ENCODE measurements around the gene STMN3. TPM values are rescaled to one million over a fixed set of nuclear protein-coding genes. Genes with fewer than 3 reads are reported as not detected.
A peak's percentile ranks its signal among the peaks of the same experiment; 100 is the strongest.

The STMN3 gene
- 4.3 TPM for total RNA-seq
- long read RNA-seq, transcript STMN3-201 (5 exons, 2,255 nt): major isoform, 14 of 25 reads
- long read RNA-seq, partial matches to known transcripts: 0 of 25 reads
- long read RNA-seq, other reads (novel, unspliced or antisense): 11 of 25 reads

- DNase-seq (peak; percentile 92), ATAC-seq (ENCODE audit: poor library complexity) (peak; percentile 75)
- intact Hi-C loops (cut with DNase I): no loop called here
These were observed at the start of gene STMN3 for GRCh38 chr20:63653041-63653973. Gene STMN3 (minus strand): TSS chr20:63653424. CDS start chr20:63653345, 79 bp downstream.

DNA sequence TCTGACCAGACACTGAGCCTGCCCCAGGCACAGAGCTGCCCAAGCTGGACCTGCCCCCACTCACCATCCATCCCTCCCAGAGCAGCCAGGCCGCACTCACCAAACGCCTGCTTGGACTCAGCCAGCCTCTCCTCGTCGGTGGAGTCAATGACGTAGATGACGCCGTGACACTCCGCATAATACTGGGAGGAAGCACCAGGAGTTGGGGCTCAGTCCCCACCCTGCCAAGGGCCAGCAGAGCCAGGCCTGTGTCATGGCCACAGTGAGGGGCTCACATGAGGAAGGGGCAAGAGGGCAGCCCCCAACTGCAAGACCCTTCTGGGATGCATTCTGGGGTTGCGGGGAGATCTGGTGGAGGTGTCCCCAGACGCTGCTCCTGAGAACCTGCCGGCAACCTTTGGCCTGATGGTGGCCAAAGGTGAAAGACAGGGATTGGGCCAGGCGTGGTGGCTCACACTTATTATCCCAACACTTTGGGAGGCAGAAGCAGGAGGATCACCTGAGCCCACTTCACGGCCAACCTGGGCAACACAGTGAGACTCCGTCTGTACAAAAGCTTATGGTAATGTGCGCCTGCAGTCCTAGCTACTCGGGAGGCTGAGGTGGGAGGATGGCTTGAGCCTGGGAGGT lies 48.9 kb upstream of the STMN3 start:
- no peak for ATAC-seq (ENCODE audit: poor library complexity)
- peak; percentile 35 for DNase-seq
- intact Hi-C loops (cut with DNase I): no loop called here

DNA sequence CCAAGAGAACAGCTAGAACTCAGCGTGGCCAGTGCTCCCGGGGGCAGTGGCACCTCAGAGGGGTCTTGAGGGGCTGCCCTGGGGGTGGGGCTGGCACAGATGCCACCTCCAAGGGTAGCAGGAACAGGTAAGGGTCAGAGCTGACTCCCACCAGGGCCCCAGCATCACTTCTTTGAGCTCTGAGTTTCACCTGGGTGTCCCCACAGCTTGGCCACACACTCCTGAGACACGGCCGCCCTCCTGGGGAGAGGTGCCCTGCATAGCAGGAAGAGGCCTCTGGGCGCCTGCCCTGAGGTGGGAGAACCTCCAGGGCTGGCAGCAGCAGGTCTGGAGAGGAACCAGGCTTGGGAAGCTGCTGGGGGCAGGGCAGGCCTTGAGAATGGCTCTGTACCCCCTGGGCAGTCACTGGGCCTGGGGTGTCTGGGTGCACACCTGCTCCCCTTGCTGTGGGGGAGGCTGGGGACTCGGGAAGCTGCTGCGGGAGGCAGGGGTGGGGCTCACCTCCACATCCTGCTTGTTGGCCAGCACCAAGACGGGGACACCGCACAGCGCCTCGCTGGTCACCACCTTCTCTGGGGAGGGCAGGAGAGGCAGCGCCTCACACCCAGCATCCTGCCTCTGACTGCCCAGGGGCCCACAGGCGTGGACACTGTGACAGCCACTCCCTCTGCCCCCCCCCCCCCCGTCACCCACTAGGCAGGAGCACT lies 48.3 kb upstream of the STMN3 start:
- no peak for ATAC-seq (ENCODE audit: poor library complexity)
- peak; percentile 39 for DNase-seq
- intact Hi-C loops (cut with DNase I): no loop called here

DNA sequence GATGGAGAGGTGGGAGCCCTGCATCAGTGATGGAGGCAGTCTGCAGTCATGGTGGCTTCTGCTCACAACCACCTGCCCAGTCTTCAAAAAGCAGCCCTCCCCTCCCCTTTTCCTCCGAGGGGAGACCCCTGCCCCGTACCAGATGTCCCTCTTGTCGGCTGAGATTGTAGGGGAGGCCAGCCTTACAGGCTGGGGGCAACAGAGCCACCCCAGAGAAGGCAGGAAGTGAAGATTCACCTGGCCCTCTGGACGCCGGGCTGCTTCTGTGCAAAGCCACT lies 47.8 kb upstream of the STMN3 start:
- DNase-seq (no peak), ATAC-seq (ENCODE audit: poor library complexity) (no peak)
- intact Hi-C loops (cut with DNase I): no loop called here

- peak; percentile 40 for DNase-seq
- intact Hi-C loops (cut with DNase I): no loop called here
These were observed 47.2 kb upstream of the STMN3 start for GRCh38 chr20:63700199-63701050.

DNA sequence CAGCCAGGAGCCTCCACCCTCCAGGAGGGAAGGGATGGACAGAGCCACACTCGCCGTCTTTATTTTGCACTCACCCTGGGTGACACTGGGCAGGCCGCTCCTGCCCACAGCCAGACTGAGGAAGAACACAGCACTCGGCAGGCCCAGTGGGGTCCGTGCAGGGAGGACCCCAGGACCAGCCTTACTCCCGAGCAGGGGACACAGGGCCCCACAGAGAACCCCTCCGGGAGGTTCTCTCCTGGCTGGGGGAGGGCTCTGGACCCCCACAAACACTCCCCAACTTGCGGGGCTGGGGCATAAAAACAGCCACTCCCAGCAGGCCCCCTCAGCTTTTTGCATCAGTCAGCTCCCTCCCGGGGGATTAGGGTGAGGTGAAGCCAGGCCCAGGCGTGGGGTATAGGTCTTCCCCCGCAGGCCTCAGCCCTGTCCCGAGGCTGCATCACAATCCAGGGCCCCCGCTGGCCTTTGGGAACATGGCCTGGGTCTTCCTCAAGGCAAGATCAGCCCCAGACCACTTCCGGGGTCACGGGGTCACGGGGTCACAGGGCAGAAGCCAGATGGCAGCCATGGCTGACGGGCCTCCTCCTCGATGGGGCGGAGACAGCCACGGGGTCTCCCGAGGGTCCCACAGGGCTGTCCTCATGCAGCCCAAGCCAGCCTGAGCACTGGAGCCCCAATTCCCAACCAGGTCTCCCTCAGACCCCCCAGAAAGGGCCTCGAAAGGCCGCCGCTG lies 46.4 kb upstream of the STMN3 start:
- ATAC-seq (ENCODE audit: poor library complexity) (no peak), DNase-seq (peak; percentile 39)
- intact Hi-C loops (cut with DNase I): no loop called here

More at GRCh38 chr20:63700199-63701050, 47.2 kb upstream of the STMN3 start:
- ATAC-seq (ENCODE audit: poor library complexity): no peak

GRCh38 chr20:63698739-63699465 lies 45.7 kb upstream of the STMN3 start:
- intact Hi-C loops (cut with DNase I): no loop called here
- ATAC-seq (ENCODE audit: poor library complexity) (no peak), DNase-seq (peak; percentile 63)

DNA sequence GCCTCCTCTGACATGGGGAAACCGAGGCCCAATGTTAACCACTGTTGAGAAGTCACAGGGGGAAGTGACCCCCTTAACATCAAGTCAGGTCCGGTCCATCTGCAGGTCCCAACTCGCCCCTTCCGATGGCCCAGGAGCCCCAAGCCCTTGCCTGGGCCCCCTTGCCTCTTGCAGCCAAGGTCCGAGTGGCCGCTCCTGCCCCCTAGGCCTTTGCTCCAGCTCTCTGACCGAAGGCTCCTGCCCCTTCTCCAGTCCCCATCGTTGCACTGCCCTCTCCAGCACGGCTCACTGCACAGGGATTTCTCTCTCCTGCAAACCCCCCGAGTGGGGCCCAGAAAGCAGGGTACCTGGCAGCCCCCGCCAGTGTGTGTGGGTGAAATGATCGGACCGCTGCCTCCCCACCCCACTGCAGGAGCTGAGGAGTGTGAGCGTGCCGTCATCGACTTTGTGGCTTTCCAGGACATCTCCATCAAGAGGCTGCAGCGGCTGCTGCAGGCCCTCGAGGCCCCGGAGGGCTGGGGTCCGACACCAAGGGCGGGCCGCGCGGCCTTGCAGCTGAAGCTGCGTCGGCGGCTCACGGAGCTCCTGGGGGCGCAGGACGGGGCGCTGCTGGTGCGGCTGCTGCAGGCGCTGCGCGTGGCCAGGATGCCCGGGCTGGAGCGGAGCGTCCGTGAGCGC lies 44.8 kb upstream of the STMN3 start:
- intact Hi-C loops (cut with DNase I): no loop called here
- DNase-seq (peak; percentile 40), ATAC-seq (ENCODE audit: poor library complexity) (no peak)

DNA sequence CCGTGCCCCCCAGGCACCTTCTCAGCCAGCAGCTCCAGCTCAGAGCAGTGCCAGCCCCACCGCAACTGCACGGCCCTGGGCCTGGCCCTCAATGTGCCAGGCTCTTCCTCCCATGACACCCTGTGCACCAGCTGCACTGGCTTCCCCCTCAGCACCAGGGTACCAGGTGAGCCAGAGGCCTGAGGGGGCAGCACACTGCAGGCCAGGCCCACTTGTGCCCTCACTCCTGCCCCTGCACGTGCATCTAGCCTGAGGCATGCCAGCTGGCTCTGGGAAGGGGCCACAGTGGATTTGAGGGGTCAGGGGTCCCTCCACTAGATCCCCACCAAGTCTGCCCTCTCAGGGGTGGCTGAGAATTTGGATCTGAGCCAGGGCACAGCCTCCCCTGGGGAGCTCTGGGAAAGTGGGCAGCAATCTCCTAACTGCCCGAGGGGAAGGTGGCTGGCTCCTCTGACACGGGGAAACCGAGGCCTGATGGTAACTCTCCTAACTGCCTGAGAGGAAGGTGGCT lies 44.2 kb upstream of the STMN3 start:
- peak; percentile 40 for DNase-seq
- intact Hi-C loops (cut with DNase I): no loop called here
- ATAC-seq (ENCODE audit: poor library complexity): no peak

DNA sequence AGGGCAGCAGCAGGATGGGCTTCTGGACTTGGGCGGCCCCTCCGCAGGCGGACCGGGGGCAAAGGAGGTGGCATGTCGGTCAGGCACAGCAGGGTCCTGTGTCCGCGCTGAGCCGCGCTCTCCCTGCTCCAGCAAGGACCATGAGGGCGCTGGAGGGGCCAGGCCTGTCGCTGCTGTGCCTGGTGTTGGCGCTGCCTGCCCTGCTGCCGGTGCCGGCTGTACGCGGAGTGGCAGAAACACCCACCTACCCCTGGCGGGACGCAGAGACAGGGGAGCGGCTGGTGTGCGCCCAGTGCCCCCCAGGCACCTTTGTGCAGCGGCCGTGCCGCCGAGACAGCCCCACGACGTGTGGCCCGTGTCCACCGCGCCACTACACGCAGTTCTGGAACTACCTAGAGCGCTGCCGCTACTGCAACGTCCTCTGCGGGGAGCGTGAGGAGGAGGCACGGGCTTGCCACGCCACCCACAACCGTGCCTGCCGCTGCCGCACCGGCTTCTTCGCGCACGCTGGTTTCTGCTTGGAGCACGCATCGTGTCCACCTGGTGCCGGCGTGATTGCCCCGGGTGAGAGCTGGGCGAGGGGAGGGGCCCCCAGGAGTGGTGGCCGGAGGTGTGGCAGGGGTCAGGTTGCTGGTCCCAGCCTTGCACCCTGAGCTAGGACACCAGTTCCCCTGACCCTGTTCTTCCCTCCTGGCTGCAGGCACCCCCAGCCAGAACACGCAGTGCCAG lies 43.6 kb upstream of the STMN3 start, which contains the start of gene TNFRSF6B:
TSS of gene TNFRSF6B (plus strand) at position 25 of the 729 bp plus-strand sequence. CDS start at position 141, 116 bp downstream.
- intact Hi-C loops (cut with DNase I): no loop called here
- ATAC-seq (ENCODE audit: poor library complexity) (peak; percentile 15), DNase-seq (peak; percentile 38)

DNA sequence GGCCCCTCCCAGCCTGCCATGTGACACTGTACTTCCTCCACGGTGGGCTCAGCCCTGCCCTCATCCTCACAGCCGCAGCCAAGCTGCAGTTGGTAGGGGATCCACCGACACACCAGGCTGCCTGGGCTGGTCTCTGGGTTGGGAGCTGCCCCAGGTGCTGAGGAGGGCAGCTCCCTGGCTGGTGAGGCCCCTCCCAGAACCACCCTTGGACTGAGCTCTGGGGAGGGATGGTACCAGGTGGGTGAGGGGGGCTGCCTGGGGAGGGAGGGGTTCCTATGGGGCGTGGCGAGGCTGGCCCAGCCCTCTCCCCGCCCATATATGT lies 43.0 kb upstream of the STMN3 start:
- intact Hi-C loops (cut with DNase I): no loop called here
- peak; percentile 40 for DNase-seq
- ATAC-seq (ENCODE audit: poor library complexity): peak; percentile 23

- intact Hi-C loops (cut with DNase I): no loop called here
- DNase-seq (peak; percentile 88), ATAC-seq (ENCODE audit: poor library complexity) (peak; percentile 74)
These were observed 42.4 kb upstream of the STMN3 start for GRCh38 chr20:63695424-63696305.

DNA sequence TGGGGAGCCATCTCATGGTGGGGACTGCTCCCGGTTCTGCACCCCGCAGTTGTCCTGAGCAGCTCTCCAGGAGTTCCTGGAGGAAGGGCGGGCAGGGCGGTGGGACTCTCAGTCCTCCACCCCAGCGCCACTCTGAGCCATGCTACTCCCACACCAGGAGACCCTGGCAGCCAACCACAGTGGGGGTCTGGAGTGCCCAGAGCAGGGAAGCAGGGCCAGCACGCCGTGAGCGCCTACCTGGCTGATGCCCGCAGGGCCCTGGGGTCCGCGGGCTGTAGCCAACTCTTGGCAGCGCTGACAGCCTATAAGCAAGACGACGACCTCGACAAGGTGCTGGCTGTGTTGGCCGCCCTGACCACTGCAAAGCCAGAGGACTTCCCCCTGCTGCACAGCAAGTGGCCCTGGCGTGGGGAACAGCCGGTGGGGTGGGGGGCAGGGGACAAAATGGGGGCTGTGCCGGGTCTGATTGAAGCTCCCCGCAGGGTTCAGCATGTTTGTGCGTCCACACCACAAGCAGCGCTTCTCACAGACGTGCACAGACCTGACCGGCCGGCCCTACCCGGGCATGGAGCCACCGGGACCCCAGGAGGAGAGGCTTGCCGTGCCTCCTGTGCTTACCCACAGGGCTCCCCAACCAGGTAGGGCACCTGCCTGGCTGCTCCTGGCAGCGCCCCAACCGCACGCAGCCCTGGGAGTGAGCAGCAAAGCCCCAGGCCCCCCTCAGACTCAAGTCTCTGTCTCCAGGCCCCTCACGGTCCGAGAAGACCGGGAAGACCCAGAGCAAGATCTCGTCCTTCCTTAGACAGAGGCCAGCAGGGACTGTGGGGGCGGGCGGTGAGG lies 41.6 kb upstream of the STMN3 start:
- intact Hi-C loops (cut with DNase I): no loop called here
- peak; percentile 37 for DNase-seq
- no peak for ATAC-seq (ENCODE audit: poor library complexity)
